Effector memory CD4-positive, alpha-beta T cell (primary cell): Measurements from ENCODE around the gene FAM181A.

Source experiments
- DNase-seq, 3 donors: peaks; one replicate each; pipeline ENCODE4 v3.0.0-alpha.2; 2020
- H3K27ac ChIP-seq: 2 replicates; pipeline ENCODE4 v1.7.0; 2013; ENCODE audit warnings: mild to moderate bottlenecking, low read length, moderate library complexity; ENCODE audit not compliant: insufficient read depth, poor library complexity, severe bottlenecking
- H3K27me3 ChIP-seq: replicated peaks from 2 replicates; pipeline ENCODE4 v1.7.0; 2013; ENCODE audit warnings: mild to moderate bottlenecking, low read length; ENCODE audit not compliant: insufficient read depth, control insufficient read depth, poor library complexity, severe bottlenecking
- H3K36me3 ChIP-seq: 2 replicates; pipeline ENCODE4 v1.7.0; 2013; ENCODE audit warnings: mild to moderate bottlenecking, low read length, moderate library complexity; ENCODE audit not compliant: control insufficient read depth, insufficient read depth
- H3K4me1 ChIP-seq: 2 replicates; pipeline ENCODE4 v1.7.0; 2013; ENCODE audit warnings: low read length, mild to moderate bottlenecking; ENCODE audit not compliant: control insufficient read depth, insufficient read depth, poor library complexity, severe bottlenecking
- H3K4me3 ChIP-seq: 2 replicates; pipeline ENCODE4 v1.7.0; 2013; ENCODE audit warnings: low read length, low read depth, mild to moderate bottlenecking; ENCODE audit not compliant: insufficient read depth, poor library complexity, severe bottlenecking
- H3K9me3 ChIP-seq: 2 replicates; pipeline ENCODE4 v1.7.0; 2013; ENCODE audit warnings: mild to moderate bottlenecking, low read length, moderate library complexity; ENCODE audit not compliant: control insufficient read depth

The FAM181A gene

GRCh38 chr14:93962701-93963601 is 35.8 kb downstream of the FAM181A start:
- peak; percentile 40 to 61 (median 46) for DNase-seq
- H3K27me3 ChIP-seq, result no peaks in the 10 kb centered on the region
- H3K4me3 ChIP-seq, result peak overlapping the region; percentile 40
- no peaks in the 10 kb centered on the region for H3K36me3 ChIP-seq
- H3K4me1 ChIP-seq, result peaks cover 59% of the 10 kb centered on the region
- no peaks in the 10 kb centered on the region for H3K9me3 ChIP-seq
- H3K27ac ChIP-seq, result peak overlapping the region; percentile 77

DNA sequence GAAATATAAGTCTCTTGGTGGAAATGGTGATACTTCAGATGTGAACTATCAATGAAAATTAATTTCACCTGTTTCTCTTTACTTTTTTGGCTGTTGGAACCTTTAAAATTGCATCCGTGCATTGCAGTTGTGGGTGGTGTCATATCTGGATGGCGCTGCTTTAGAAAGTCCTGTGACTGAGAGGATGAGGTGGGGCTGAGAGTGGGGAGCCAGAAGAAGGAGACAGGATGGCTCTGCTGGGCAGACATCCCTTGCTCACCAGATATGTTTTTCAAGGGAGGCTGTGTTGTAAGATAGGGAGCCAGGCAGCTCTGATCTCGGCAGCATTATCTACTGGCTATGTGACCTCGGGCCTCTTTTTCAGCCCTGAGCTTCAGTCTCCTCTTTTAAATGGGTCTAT is 36.5 kb downstream of the FAM181A start:
- no peak overlapping the region for H3K4me3 ChIP-seq
- H3K36me3 ChIP-seq, result no peaks in the 10 kb centered on the region
- H3K27ac ChIP-seq, result peak overlapping the region; percentile 77
- H3K9me3 ChIP-seq, result no peaks in the 10 kb centered on the region
- no peak for DNase-seq
- H3K27me3 ChIP-seq, result no peaks in the 10 kb centered on the region
- H3K4me1 ChIP-seq, result peaks cover 52% of the 10 kb centered on the region

GRCh38 chr14:93964281-93964680 is 37.1 kb downstream of the FAM181A start:
- no peaks in the 10 kb centered on the region for H3K36me3 ChIP-seq
- no peak overlapping the region for H3K4me3 ChIP-seq
- no peaks in the 10 kb centered on the region for H3K27me3 ChIP-seq
- H3K9me3 ChIP-seq, result no peaks in the 10 kb centered on the region
- peak overlapping the region; percentile 77 for H3K27ac ChIP-seq
- H3K4me1 ChIP-seq, result peaks cover 47% of the 10 kb centered on the region
- no peak for DNase-seq

DNA sequence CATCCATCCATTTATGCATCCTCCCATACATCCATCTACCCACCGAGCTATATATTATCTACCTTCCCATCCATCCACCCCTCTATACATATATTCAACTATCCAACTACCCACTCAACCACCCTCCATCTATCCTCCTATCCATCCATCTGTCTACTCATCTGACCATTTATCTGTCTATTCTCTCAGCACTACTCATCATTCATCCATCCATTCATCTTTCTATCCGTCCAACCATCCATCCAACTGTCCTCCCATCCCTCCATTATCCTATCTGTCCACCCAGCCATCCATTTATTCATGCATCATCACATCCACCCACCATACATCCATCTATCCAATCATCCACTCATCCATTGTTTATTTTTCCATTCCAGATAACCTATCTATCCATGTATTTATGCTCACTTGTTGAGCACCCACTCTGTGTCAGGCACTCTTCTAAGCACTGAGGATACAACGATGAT is 37.7 kb downstream of the FAM181A start:
- H3K36me3 ChIP-seq, result no peaks in the 10 kb centered on the region
- no peaks in the 10 kb centered on the region for H3K9me3 ChIP-seq
- H3K4me3 ChIP-seq, result no peak overlapping the region
- no peak for DNase-seq
- no peak overlapping the region for H3K27ac ChIP-seq
- H3K4me1 ChIP-seq, result peaks cover 42% of the 10 kb centered on the region
- no peaks in the 10 kb centered on the region for H3K27me3 ChIP-seq

GRCh38 chr14:93965287-93965821 is 38.2 kb downstream of the FAM181A start:
- H3K36me3 ChIP-seq, result no peaks in the 10 kb centered on the region
- H3K9me3 ChIP-seq, result no peaks in the 10 kb centered on the region
- H3K27ac ChIP-seq, result no peak overlapping the region
- DNase-seq, result no peak
- H3K27me3 ChIP-seq, result no peaks in the 10 kb centered on the region
- H3K4me3 ChIP-seq, result no peak overlapping the region
- H3K4me1 ChIP-seq, result peaks cover 40% of the 10 kb centered on the region

DNA sequence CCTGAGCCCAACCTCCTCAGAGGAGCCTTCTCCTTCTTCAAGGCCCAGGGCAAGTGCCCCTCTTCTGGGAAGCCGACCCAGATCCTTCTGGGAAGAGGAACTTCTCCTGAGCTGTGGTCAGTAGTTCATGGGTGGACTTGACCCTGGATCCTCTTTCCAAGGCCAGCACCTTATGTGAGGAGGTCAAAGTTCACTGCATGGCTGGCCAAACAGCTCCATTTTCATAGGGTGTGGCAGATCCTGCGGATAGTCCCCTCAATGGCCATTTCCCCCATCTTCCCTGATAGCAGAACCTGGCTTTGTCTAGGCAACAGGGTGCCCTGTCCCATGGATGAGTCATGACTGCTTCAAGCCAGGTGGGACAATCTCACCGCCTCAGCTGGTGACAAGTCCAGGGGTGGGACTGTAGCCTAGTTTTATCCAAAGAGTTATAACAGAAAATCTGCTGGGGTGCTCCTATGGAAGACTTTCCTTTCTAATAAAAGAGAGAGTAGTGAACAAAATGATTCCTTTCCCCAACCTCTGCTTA is 38.9 kb downstream of the FAM181A start:
- Histone ChIP-seq H3K4me3 (no peak overlapping the region), H3K36me3 (no peaks in the 10 kb centered on the region), H3K27ac (no peak overlapping the region), H3K9me3 (no peaks in the 10 kb centered on the region), H3K27me3 (no peaks in the 10 kb centered on the region), H3K4me1 (peaks cover 40% of the 10 kb centered on the region)
- no peak for DNase-seq

DNA sequence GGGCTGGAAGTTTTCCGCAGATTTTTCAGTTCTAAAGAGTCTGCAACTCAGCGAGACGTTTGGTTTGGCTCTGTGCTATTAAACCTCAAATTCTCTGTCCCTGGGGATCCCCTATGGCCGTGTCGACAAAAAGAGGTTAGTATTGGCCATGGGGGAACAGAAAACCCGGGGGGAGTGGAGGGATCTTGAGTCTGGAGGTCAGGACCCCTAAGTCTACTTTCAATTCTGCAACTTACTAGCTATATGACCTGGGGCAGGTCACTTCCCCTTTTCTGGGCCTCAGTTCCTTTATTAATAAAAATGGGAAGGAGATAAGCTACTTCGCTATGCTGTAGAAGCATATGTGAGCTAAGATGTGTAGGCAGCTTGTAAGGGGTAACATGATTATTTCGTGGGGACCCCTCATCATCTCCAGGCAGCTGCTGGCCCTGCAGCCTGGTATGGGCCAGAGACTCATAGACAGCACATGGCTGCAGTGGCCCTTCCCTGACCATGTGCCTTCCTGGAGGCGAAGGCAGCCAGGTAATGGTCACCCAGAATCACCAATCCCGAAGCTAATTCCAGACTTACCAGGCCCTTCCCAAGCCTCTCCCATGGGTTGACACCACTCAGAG is 40.6 kb downstream of the FAM181A start:
- Histone ChIP-seq H3K27ac (no peak overlapping the region), H3K36me3 (no peaks in the 10 kb centered on the region), H3K27me3 (no peaks in the 10 kb centered on the region), H3K4me1 (peaks cover 33% of the 10 kb centered on the region), H3K4me3 (no peak overlapping the region), H3K9me3 (no peaks in the 10 kb centered on the region)
- no peak for DNase-seq

- H3K27ac ChIP-seq, result no peak overlapping the region
- H3K27me3 ChIP-seq, result no peaks in the 10 kb centered on the region
- peaks cover 18% of the 10 kb centered on the region for H3K4me1 ChIP-seq
- no peak for DNase-seq
- no peaks in the 10 kb centered on the region for H3K36me3 ChIP-seq
- no peak overlapping the region for H3K4me3 ChIP-seq
- H3K9me3 ChIP-seq, result no peaks in the 10 kb centered on the region
Measured at GRCh38 chr14:93969082-93969828, 42.1 kb downstream of the FAM181A start.

DNA sequence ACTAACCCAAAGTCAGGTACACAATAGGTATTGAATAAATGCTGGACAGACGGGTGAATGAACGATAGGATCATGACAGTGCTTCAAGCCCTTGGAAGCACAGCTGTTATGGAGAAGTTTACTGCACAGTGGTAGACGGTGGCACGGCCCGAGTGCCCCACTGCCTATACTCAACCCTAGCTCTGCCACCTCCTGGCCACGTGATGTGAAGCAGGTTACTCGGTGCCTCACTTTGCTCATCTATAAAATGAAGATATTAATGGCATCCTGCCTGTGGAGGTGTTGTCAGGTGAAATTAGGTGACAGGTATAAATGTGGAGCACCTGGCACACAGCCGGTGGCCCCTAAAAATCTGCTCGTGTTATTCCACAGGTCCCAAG is 43.4 kb downstream of the FAM181A start:
- no peaks in the 10 kb centered on the region for H3K27me3 ChIP-seq
- peak; percentile 55 to 60 (median 56) for DNase-seq
- peak overlapping the region; percentile 59 for H3K27ac ChIP-seq
- H3K4me3 ChIP-seq, result peak overlapping the region; percentile 54
- no peaks in the 10 kb centered on the region for H3K9me3 ChIP-seq
- H3K36me3 ChIP-seq, result no peaks in the 10 kb centered on the region
- peaks cover 16% of the 10 kb centered on the region for H3K4me1 ChIP-seq
